Measurements from ENCODE around the gene RBM33.

The RBM33 gene

DNA sequence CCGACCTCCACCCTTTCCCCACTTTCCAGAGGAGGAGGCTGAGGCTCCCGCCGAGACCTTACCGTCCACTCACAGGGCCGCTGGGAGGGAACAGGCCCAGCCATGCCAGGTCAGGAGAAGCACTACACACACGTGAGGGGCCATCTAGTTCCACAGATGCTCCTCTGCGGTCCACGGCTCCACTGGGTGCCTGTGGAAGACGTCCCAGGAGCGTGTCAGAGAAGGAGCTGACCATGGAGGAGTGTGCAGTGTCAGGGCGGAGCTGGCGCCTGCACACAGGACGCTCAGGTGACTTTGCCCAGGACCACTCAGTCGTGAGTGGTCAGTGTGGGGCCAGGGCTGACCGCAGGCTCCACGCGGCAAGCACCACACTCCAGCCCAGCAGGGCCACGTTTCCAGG lies 175.8 kb downstream of the RBM33 start:
- DNase-seq (ENCODE audit: low read depth): no peak
- H3K4me3 ChIP-seq (ENCODE audit: control insufficient read depth, low read depth, low read length): no peak overlapping the region
- TF ChIP-seq, protein P1, sequence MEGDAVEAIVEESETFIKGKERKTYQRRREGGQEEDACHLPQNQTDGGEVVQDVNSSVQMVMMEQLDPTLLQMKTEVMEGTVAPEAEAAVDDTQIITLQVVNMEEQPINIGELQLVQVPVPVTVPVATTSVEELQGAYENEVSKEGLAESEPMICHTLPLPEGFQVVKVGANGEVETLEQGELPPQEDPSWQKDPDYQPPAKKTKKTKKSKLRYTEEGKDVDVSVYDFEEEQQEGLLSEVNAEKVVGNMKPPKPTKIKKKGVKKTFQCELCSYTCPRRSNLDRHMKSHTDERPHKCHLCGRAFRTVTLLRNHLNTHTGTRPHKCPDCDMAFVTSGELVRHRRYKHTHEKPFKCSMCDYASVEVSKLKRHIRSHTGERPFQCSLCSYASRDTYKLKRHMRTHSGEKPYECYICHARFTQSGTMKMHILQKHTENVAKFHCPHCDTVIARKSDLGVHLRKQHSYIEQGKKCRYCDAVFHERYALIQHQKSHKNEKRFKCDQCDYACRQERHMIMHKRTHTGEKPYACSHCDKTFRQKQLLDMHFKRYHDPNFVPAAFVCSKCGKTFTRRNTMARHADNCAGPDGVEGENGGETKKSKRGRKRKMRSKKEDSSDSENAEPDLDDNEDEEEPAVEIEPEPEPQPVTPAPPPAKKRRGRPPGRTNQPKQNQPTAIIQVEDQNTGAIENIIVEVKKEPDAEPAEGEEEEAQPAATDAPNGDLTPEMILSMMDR (IDR thresholded peaks at IDR 0.05; ENCODE audit: control insufficient read depth, insufficient read depth, low read depth, low read length, missing control alignments): no peak

DNA sequence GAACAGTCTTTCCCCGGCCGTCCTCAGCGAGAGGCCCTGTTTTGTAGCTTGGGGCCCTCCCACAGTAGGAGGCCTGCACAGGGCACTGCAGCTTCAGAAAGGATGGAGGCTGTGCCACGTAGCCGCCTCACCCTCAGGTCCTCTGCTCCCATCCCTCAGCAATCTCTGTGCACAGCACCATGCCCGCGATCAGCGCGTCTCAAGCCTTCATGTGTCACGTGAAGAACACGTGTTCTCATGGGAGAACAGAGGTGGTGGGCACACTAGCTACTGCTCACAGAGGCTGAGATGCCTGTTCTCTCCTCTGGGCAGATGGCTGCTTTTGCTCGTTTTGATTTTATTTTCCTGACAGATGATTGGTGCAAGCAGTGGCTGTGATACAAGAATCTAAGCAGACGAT lies 176.3 kb downstream of the RBM33 start:
- H3K4me3 ChIP-seq (ENCODE audit: control insufficient read depth, low read depth, low read length): no peak overlapping the region
- TF ChIP-seq, protein P1 (IDR thresholded peaks at IDR 0.05; ENCODE audit: control insufficient read depth, insufficient read depth, low read depth, low read length, missing control alignments): no peak
- no peak for DNase-seq (ENCODE audit: low read depth)

DNA sequence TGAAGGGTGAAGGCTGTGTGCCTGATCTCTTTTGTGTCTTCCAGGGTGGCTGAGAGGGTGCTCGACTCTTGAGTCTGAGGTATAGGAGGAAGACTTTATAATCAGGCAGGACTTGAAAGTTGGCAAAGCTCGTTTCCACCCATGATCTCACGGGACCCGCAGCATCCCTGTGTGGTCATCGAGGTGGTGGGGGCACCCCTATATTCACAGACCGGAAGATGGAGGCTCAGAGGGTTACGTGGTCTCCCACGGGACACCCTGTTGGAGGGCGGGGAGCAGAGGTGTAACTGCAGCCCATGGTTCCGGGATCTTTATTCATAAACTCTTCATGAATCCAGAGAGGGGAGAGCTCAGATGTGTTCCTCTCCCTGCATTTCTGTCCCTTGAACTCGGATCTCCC lies 177.4 kb downstream of the RBM33 start:
- H3K4me3 ChIP-seq (ENCODE audit: control insufficient read depth, low read depth, low read length): no peak overlapping the region
- DNase-seq (ENCODE audit: low read depth): no peak
- TF ChIP-seq, protein P1 (IDR thresholded peaks at IDR 0.05; ENCODE audit: control insufficient read depth, insufficient read depth, low read depth, low read length, missing control alignments): no peak

DNA sequence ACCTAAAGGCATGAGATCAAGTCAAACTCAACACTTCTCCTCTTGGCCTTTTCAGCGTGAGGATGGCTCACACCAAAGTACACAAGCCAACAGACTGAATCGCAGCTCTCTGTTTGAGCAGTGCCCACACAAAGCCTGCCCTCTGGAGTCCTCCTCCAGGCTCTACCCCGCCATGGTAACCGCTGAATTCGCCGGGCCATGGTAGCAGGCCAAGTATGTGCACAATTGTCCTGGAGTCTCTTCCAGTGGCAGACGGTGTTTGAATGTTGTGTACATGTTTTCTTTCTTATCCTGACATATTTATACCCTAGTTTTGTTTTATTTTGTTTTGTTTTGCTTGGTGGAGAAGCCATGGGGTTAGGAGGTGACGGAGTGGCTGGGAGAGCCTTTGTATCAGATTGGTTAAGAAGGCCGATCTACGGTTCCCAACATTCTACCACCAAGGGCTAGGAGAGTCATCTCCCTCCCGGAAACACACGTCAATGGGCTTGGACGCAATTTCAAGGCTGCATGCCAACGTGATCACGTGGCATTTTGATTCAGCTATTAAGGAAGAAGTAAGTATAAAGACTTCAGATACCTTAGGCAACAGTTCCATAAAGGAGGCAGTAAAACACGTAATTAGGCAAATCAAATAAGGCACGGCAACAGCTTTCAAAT lies 179.9 kb downstream of the RBM33 start:
- peak; percentile 18 for DNase-seq (ENCODE audit: low read depth)
- TF ChIP-seq, protein P1 (IDR thresholded peaks at IDR 0.05; ENCODE audit: control insufficient read depth, insufficient read depth, low read depth, low read length, missing control alignments): no peak
- H3K4me3 ChIP-seq (ENCODE audit: control insufficient read depth, low read depth, low read length): no peak overlapping the region

DNA sequence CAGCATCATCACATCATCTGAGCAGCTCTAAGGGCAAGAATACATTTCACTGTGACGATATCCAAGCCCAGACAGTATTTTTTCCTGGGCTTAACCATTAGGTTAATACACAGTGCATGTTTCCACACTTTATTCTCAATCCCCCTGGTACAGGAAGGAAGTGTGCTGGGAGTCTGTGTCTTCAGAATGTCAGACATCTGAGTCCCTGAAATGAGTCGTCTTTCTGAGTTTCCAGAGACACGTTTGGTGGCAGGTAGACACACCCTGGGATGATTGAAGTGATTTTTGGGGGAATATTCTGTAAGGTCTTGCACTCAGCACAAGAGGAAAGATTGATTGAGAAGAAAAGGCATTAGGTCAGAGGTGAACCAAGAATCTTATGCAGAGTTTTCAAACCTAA lies 180.9 kb downstream of the RBM33 start:
- no peak overlapping the region for H3K4me3 ChIP-seq (ENCODE audit: control insufficient read depth, low read depth, low read length)
- TF ChIP-seq, protein P1 (IDR thresholded peaks at IDR 0.05; ENCODE audit: control insufficient read depth, insufficient read depth, low read depth, low read length, missing control alignments): no peak
- DNase-seq (ENCODE audit: low read depth): no peak

DNA sequence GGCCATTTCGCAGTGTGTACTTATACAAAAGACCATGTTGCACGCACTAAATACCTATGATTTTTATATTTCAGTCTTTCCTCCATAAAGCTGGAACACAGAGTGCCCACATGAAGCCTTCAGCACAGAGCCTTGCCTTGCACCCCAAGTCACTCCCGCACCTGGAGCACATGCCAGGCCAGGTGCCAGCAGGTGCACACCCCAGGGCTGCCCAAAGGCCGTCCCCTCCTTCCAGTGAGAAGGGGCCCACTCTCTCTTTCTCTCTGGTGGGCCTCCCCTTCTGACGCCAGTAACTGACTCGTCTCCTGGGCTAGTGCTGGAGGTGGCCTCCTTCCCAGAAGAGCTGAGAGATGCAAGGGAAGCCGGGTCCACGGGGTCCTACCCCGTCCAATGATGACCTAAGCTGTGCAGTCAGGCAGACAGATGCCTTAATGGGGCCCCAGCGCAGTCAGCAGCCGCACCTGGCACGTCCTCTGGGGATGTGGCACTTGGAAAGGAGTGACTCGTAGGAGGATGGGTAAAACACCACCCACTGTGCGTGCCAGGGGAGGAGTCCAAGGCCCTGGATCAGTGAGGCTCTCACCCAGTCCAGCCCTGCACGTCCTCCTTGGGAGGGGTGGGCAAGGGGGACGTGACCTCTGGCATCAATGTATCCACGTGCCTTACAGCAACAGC lies 185.5 kb downstream of the RBM33 start:
- TF ChIP-seq, protein P1 (IDR thresholded peaks at IDR 0.05; ENCODE audit: control insufficient read depth, insufficient read depth, low read depth, low read length, missing control alignments): no peak
- no peak for DNase-seq (ENCODE audit: low read depth)
- H3K4me3 ChIP-seq (ENCODE audit: control insufficient read depth, low read depth, low read length): no peak overlapping the region
